Stimulated activated CD4-positive, alpha-beta T cell treated with anti-CD3 and anti-CD28 coated beads, Interleukin-4, amount 100 ng/mL, for 48 hours (primary cell): Measurements from ENCODE around the gene ERVV-1.
"Not testable (repeated sequence)": the region's sequence is repeated elsewhere in the genome, so short reads cannot be mapped to it uniquely, and the experiment has no call there.

Experiments
- DNase-seq, 2 donors: peaks; one replicate each; pipeline ENCODE4 v3.0.0-alpha.2; 2020; ENCODE audit warnings: low read depth in 2 of 2

Gene ERVV-1

GRCh38 chr19:53013621-53014020, at the start of gene ERVV-1:
Gene ERVV-1 (plus strand): TSS chr19:53013921. CDS start chr19:53014091, 170 bp downstream.
- DNase-seq = no peak

- DNase-seq = no peak
Observed at GRCh38 chr19:52967772-52968171, 45.9 kb upstream of the ERVV-1 start.

- DNase-seq = no peak
Observed at GRCh38 chr19:52981329-52981728, 32.4 kb upstream of the ERVV-1 start.

- not testable (repeated sequence) for DNase-seq
Observed at GRCh38 chr19:52983167-52983566, 30.6 kb upstream of the ERVV-1 start.

GRCh38 chr19:52987221-52987620, 26.5 kb upstream of the ERVV-1 start:
- DNase-seq = no peak

GRCh38 chr19:52988506-52988905, 25.2 kb upstream of the ERVV-1 start:
- no peak for DNase-seq

GRCh38 chr19:52990759-52991418, 22.8 kb upstream of the ERVV-1 start:
- no peak for DNase-seq

- DNase-seq = no peak
Observed at GRCh38 chr19:52991484-52991883, 22.2 kb upstream of the ERVV-1 start.

- no peak for DNase-seq
Observed at GRCh38 chr19:52992109-52993004, 21.4 kb upstream of the ERVV-1 start.

- peak; percentile 58 to 72 for DNase-seq
Observed at GRCh38 chr19:52993342-52994178, 20.2 kb upstream of the ERVV-1 start.

- DNase-seq = no peak
Observed at GRCh38 chr19:52995711-52996110, 18.0 kb upstream of the ERVV-1 start.

- DNase-seq = no peak
Observed at GRCh38 chr19:52997975-52998374, 15.7 kb upstream of the ERVV-1 start.

GRCh38 chr19:53002479-53002878, 11.2 kb upstream of the ERVV-1 start:
- no peak for DNase-seq

GRCh38 chr19:53004242-53004641, 9.5 kb upstream of the ERVV-1 start:
- no peak for DNase-seq

- DNase-seq = no peak
Observed at GRCh38 chr19:53007200-53007599, 6.5 kb upstream of the ERVV-1 start.

- no peak for DNase-seq
Observed at GRCh38 chr19:53007606-53008005, 6.1 kb upstream of the ERVV-1 start.

GRCh38 chr19:53008061-53008778, 5.5 kb upstream of the ERVV-1 start:
- DNase-seq = no peak

GRCh38 chr19:53010494-53010893, 3.2 kb upstream of the ERVV-1 start:
- DNase-seq = no peak

- no peak for DNase-seq
Observed at GRCh38 chr19:53012006-53012405, 1.7 kb upstream of the ERVV-1 start.

GRCh38 chr19:53015159-53015558, 1.4 kb downstream of the ERVV-1 start:
- no peak for DNase-seq

- DNase-seq = no peak
Observed at GRCh38 chr19:53015730-53016129, 2.0 kb downstream of the ERVV-1 start.
